Measurements from ENCODE around the gene RAP1GDS1. TPM values are rescaled to one million over a fixed set of nuclear protein-coding genes. Genes with fewer than 3 reads are reported as not detected.
"Not testable (repeated sequence)": the region's sequence is repeated elsewhere in the genome, so short reads cannot be mapped to it uniquely, and the experiment has no call there.

Gene RAP1GDS1
- total and polyA plus RNA-seq, 4 experiments from 2014 or later: 36.7 to 48.3 (median 43.8) TPM

GRCh38 chr4:98473046-98473445 is 211.9 kb downstream of the RAP1GDS1 start:
- no peak overlapping the region for H3K4me3 ChIP-seq (ENCODE audit: low read length in 2 of 2)
- no peaks in the 10 kb centered on the region for H3K9me3 ChIP-seq (ENCODE audit: control insufficient read depth in 1 of 2, low read length in 2 of 2)
- ChIA-PET POLR2A (ENCODE audit: partially characterized antibody) (interaction anchor here (0.9 kb wide), 1 partner anchor 24 kb away, joined by 4 read pairs; no protein-coding TSS in a partner anchor), CTCF (ENCODE audit: partially characterized antibody) (interaction anchor here (1.7 kb wide), 1 partner anchor 258 kb away, joined by 4 read pairs; no protein-coding TSS in a partner anchor)
- Mint-ChIP-seq H3K36me3 (peaks cover 41 to 53% of the 10 kb centered on the region in 2 donors), H3K4me3 (no peak overlapping the region), H3K4me1 (peaks cover 13 to 25% (median 20%) of the 10 kb centered on the region in 4 donors), H3K9me3 (no peaks in the 10 kb centered on the region), H3K27me3 (no peaks in the 10 kb centered on the region), H3K27ac (peak overlapping the region in 1 of 7 donors; percentile 25)
- H3K4me1 ChIP-seq (ENCODE audit: insufficient read depth, low read length): peaks cover 11% of the 10 kb centered on the region
- no peak for DNase-seq
- H3K36me3 ChIP-seq (ENCODE audit: insufficient read depth, low read length): no peaks in the 10 kb centered on the region
- intact Hi-C loops (cut with micrococcal nuclease): no loop called here
- H3K27ac ChIP-seq (ENCODE audit: low read depth, low read length): no peak overlapping the region
- H3K27me3 ChIP-seq (ENCODE audit: insufficient read depth, low read length): no peaks in the 10 kb centered on the region

- Histone ChIP-seq H3K27ac (ENCODE audit: low read depth, low read length) (no peak overlapping the region), H3K4me1 (ENCODE audit: insufficient read depth, low read length) (peaks cover 11% of the 10 kb centered on the region), H3K9me3 (ENCODE audit: control insufficient read depth in 1 of 2, low read length in 2 of 2) (no peaks in the 10 kb centered on the region), H3K27me3 (ENCODE audit: insufficient read depth, low read length) (no peaks in the 10 kb centered on the region), H3K36me3 (ENCODE audit: insufficient read depth, low read length) (no peaks in the 10 kb centered on the region), H3K4me3 (ENCODE audit: low read length in 2 of 2) (no peak overlapping the region)
- no peak overlapping the region for H3K27ac Mint-ChIP-seq
- DNase-seq: no peak
- H3K4me3 Mint-ChIP-seq: no peak overlapping the region
- no peaks in the 10 kb centered on the region for H3K27me3 Mint-ChIP-seq
- H3K36me3 Mint-ChIP-seq: peaks cover 48 to 60% of the 10 kb centered on the region in 2 donors
- H3K4me1 Mint-ChIP-seq: peaks cover 13 to 25% (median 20%) of the 10 kb centered on the region in 4 donors
- CTCF ChIA-PET (ENCODE audit: partially characterized antibody): interaction anchor here (1.1 to 1.7 kb wide), 3 partner anchors 214 to 448 kb away, joined by 3 to 4 read pairs (median 3); partner anchors contain the start of gene RAP1GDS1
- POLR2A ChIA-PET (ENCODE audit: partially characterized antibody): no interaction called here
- intact Hi-C loops (cut with micrococcal nuclease): no loop called here
- H3K9me3 Mint-ChIP-seq: no peaks in the 10 kb centered on the region
Measured at GRCh38 chr4:98474408-98474844, 213.2 kb downstream of the RAP1GDS1 start.

GRCh38 chr4:98476891-98477290 is 215.7 kb downstream of the RAP1GDS1 start:
- Histone ChIP-seq H3K27ac (ENCODE audit: low read depth, low read length) (no peak overlapping the region), H3K36me3 (ENCODE audit: insufficient read depth, low read length) (no peaks in the 10 kb centered on the region), H3K4me1 (ENCODE audit: insufficient read depth, low read length) (no peaks in the 10 kb centered on the region), H3K9me3 (ENCODE audit: control insufficient read depth in 1 of 2, low read length in 2 of 2) (no peaks in the 10 kb centered on the region), H3K4me3 (ENCODE audit: low read length in 2 of 2) (no peak overlapping the region), H3K27me3 (ENCODE audit: insufficient read depth, low read length) (no peaks in the 10 kb centered on the region)
- H3K27me3 Mint-ChIP-seq: no peaks in the 10 kb centered on the region
- H3K4me1 Mint-ChIP-seq: peaks cover 0 to 10% (median 7%) of the 10 kb centered on the region in 4 donors
- no peak overlapping the region for H3K27ac Mint-ChIP-seq
- DNase-seq: no peak
- intact Hi-C loops (cut with micrococcal nuclease): no loop called here
- ChIA-PET POLR2A (ENCODE audit: partially characterized antibody) (no interaction called here), CTCF (ENCODE audit: partially characterized antibody) (interaction anchor here (2.5 kb wide), 1 partner anchor 9 kb away, joined by 16 read pairs; no protein-coding TSS in a partner anchor)
- H3K36me3 Mint-ChIP-seq: peaks cover 48 to 55% of the 10 kb centered on the region in 2 donors
- no peaks in the 10 kb centered on the region for H3K9me3 Mint-ChIP-seq
- no peak overlapping the region for H3K4me3 Mint-ChIP-seq

- H3K36me3 ChIP-seq (ENCODE audit: insufficient read depth, low read length); intact Hi-C loops (cut with micrococcal nuclease); H3K9me3 ChIP-seq (ENCODE audit: control insufficient read depth in 1 of 2, low read length in 2 of 2); H3K27me3 ChIP-seq (ENCODE audit: insufficient read depth, low read length); DNase-seq; POLR2A ChIA-PET (ENCODE audit: partially characterized antibody); H3K4me3 ChIP-seq (ENCODE audit: low read length in 2 of 2); H3K9me3 Mint-ChIP-seq; H3K27me3 Mint-ChIP-seq; H3K27ac ChIP-seq (ENCODE audit: low read depth, low read length); H3K4me3 Mint-ChIP-seq: not testable (repeated sequence)
- peaks cover 39 to 41% of the 10 kb centered on the region in 2 donors for H3K36me3 Mint-ChIP-seq
- peaks cover 10 to 29% (median 21%) of the 10 kb centered on the region in 4 donors for H3K4me1 Mint-ChIP-seq
- peak overlapping the region in 1 of 7 donors; percentile 72 for H3K27ac Mint-ChIP-seq
- H3K4me1 ChIP-seq (ENCODE audit: insufficient read depth, low read length): peaks cover 19% of the 10 kb centered on the region
- CTCF ChIA-PET (ENCODE audit: partially characterized antibody): interaction anchor here (1.4 kb wide), 1 partner anchor 12 kb away, joined by 5 read pairs; no protein-coding TSS in a partner anchor
Measured at GRCh38 chr4:98479590-98479989, 218.4 kb downstream of the RAP1GDS1 start.

- peaks cover 36% of the 10 kb centered on the region in 2 donors for H3K36me3 Mint-ChIP-seq
- no peak overlapping the region for H3K27ac ChIP-seq (ENCODE audit: low read depth, low read length)
- no peaks in the 10 kb centered on the region for H3K27me3 Mint-ChIP-seq
- H3K4me1 Mint-ChIP-seq: peaks cover 13 to 35% (median 25%) of the 10 kb centered on the region in 4 donors
- H3K27me3 ChIP-seq (ENCODE audit: insufficient read depth, low read length): no peaks in the 10 kb centered on the region
- ChIA-PET CTCF (ENCODE audit: partially characterized antibody) (interaction anchor here (3.5 kb wide), 1 partner anchor 13 kb away, joined by 16 read pairs; no protein-coding TSS in a partner anchor), POLR2A (ENCODE audit: partially characterized antibody) (no interaction called here)
- H3K4me1 ChIP-seq (ENCODE audit: insufficient read depth, low read length): peaks cover 19% of the 10 kb centered on the region
- H3K27ac Mint-ChIP-seq: peak overlapping the region in 1 of 7 donors; percentile 43
- no peak overlapping the region for H3K4me3 Mint-ChIP-seq
- H3K9me3 Mint-ChIP-seq: no peaks in the 10 kb centered on the region
- H3K4me3 ChIP-seq (ENCODE audit: low read length in 2 of 2): no peak overlapping the region
- DNase-seq: no peak
- intact Hi-C loops (cut with micrococcal nuclease): no loop called here
- H3K9me3 ChIP-seq (ENCODE audit: control insufficient read depth in 1 of 2, low read length in 2 of 2): no peaks in the 10 kb centered on the region
- H3K36me3 ChIP-seq (ENCODE audit: insufficient read depth, low read length): no peaks in the 10 kb centered on the region
Measured at GRCh38 chr4:98480535-98480934, 219.4 kb downstream of the RAP1GDS1 start.

GRCh38 chr4:98481167-98481566 is 220.0 kb downstream of the RAP1GDS1 start:
- intact Hi-C loops (cut with micrococcal nuclease): no loop called here
- no peaks in the 10 kb centered on the region for H3K27me3 ChIP-seq (ENCODE audit: insufficient read depth, low read length)
- Mint-ChIP-seq H3K9me3 (no peaks in the 10 kb centered on the region), H3K27me3 (no peaks in the 10 kb centered on the region), H3K4me3 (peak overlapping the region in 1 of 8 donors; percentile 20), H3K27ac (peak overlapping the region in 3 of 7 donors; percentile 5 to 43 (median 11)), H3K36me3 (peaks cover 35 to 36% of the 10 kb centered on the region in 2 donors), H3K4me1 (peaks cover 13 to 41% (median 31%) of the 10 kb centered on the region in 4 donors)
- H3K36me3 ChIP-seq (ENCODE audit: insufficient read depth, low read length): no peaks in the 10 kb centered on the region
- no peak overlapping the region for H3K27ac ChIP-seq (ENCODE audit: low read depth, low read length)
- H3K4me3 ChIP-seq (ENCODE audit: low read length in 2 of 2): no peak overlapping the region
- POLR2A ChIA-PET (ENCODE audit: partially characterized antibody): no interaction called here
- CTCF ChIA-PET (ENCODE audit: partially characterized antibody): interaction anchor here (1.3 to 3.5 kb wide), 2 partner anchors 10 to 14 kb away, joined by 4 to 16 read pairs; no protein-coding TSS in a partner anchor
- peaks cover 19% of the 10 kb centered on the region for H3K4me1 ChIP-seq (ENCODE audit: insufficient read depth, low read length)
- no peak for DNase-seq
- H3K9me3 ChIP-seq (ENCODE audit: control insufficient read depth in 1 of 2, low read length in 2 of 2): no peaks in the 10 kb centered on the region

GRCh38 chr4:98482503-98482846 is 221.3 kb downstream of the RAP1GDS1 start:
- Histone ChIP-seq H3K4me3 (ENCODE audit: low read length in 2 of 2) (no peak overlapping the region), H3K4me1 (ENCODE audit: insufficient read depth, low read length) (peaks cover 19% of the 10 kb centered on the region), H3K27ac (ENCODE audit: low read depth, low read length) (no peak overlapping the region), H3K9me3 (ENCODE audit: control insufficient read depth in 1 of 2, low read length in 2 of 2) (no peaks in the 10 kb centered on the region), H3K36me3 (ENCODE audit: insufficient read depth, low read length) (no peaks in the 10 kb centered on the region), H3K27me3 (ENCODE audit: insufficient read depth, low read length) (no peaks in the 10 kb centered on the region)
- Mint-ChIP-seq H3K4me3 (no peak overlapping the region), H3K36me3 (peaks cover 22 to 28% of the 10 kb centered on the region in 2 donors), H3K9me3 (no peaks in the 10 kb centered on the region), H3K27ac (peak overlapping the region in 3 of 7 donors; percentile 10 to 78 (median 66)), H3K4me1 (peaks cover 15 to 49% (median 37%) of the 10 kb centered on the region in 4 donors), H3K27me3 (no peaks in the 10 kb centered on the region)
- intact Hi-C loops (cut with micrococcal nuclease): no loop called here
- DNase-seq: no peak
- ChIA-PET CTCF (ENCODE audit: partially characterized antibody) (interaction anchor here (1.6 to 3.5 kb wide), 3 partner anchors 12 to 38 kb away, joined by 3 to 16 read pairs (median 4); no protein-coding TSS in a partner anchor), POLR2A (ENCODE audit: partially characterized antibody) (no interaction called here)

All from CD4-positive, alpha-beta memory T cell (primary cell).